H1 (cell line): Measurements from ENCODE around the gene HPN.

Source experiments
- CHD2 ChIP-seq: IDR thresholded peaks from 2 replicates; pipeline ENCODE4 v1.6.1; 2012; ENCODE audit warnings: low read length, improper control_type of control experiment
- CTCF ChIP-seq, 3 experiments: IDR thresholded peaks; 1 replicate in 2 of 3; 2 replicates in 1 of 3; pipeline versions ENCODE4 v1.5.1 to v1.6.1; 2011; ENCODE audit warnings: low read length in 3 of 3, mild to moderate bottlenecking in 3 of 3, inconsistent platforms in 2 of 3, low read depth in 1 of 3, moderate library complexity in 1 of 3; ENCODE audit not compliant: insufficient read depth in 1 of 3; ENCODE audit errors: control extremely low read depth in 1 of 3
- HDAC2 ChIP-seq, 2 experiments: fragments of 300-600 bp in 1 of 2; sonication (generic) in 1 of 2; IDR thresholded peaks; 2 replicates each; pipeline ENCODE4 v1.6.1; 2011 to 2012; ENCODE audit warnings: low read depth in 2 of 2, low read length in 2 of 2, mild to moderate bottlenecking in 2 of 2, moderate library complexity in 2 of 2, borderline replicate concordance in 1 of 2, inconsistent platforms in 1 of 2
- HDAC6 ChIP-seq: IDR thresholded peaks from one replicate; pipeline ENCODE4 v1.7.1; 2012; ENCODE audit warnings: low read depth, mild to moderate bottlenecking, inconsistent platforms, low read length, moderate library complexity
- JUN ChIP-seq: IDR thresholded peaks from 2 replicates; pipeline ENCODE4 v1.6.1; 2011; ENCODE audit warnings: low read depth, mild to moderate bottlenecking, improper control_type of control experiment, low read length
- NRF1 ChIP-seq: IDR thresholded peaks from 2 replicates; pipeline ENCODE4 v1.6.1; 2011; ENCODE audit warnings: mild to moderate bottlenecking, low read depth, low read length, improper control_type of control experiment
- POLR2A ChIP-seq, 2 experiments: IDR thresholded peaks; 1 replicate in 1 of 2; 2 replicates in 1 of 2; pipeline ENCODE4 v1.6.1; 2011; ENCODE audit warnings: low read depth in 2 of 2, low read length in 2 of 2, mild to moderate bottlenecking in 2 of 2; ENCODE audit errors: control extremely low read depth in 1 of 2
- POLR2AphosphoS5 ChIP-seq: IDR thresholded peaks from 2 replicates; pipeline ENCODE4 v1.6.1; 2011; ENCODE audit warnings: low read depth, low read length
- RBBP5 ChIP-seq: IDR thresholded peaks from 2 replicates; pipeline ENCODE4 v1.7.1; 2012; ENCODE audit warnings: low read depth, mild to moderate bottlenecking, inconsistent platforms, low read length, moderate library complexity, borderline replicate concordance
- TCF12 ChIP-seq: IDR thresholded peaks from 2 replicates; pipeline ENCODE4 v1.6.1; 2011; ENCODE audit warnings: low read depth, mild to moderate bottlenecking, low read length
- TF ChIP-seq, protein P1 (sequence below): IDR thresholded peaks from 2 replicates; pipeline ENCODE4 v1.6.1; 2011; ENCODE audit warnings: low read length, improper control_type of control experiment

DNA sequence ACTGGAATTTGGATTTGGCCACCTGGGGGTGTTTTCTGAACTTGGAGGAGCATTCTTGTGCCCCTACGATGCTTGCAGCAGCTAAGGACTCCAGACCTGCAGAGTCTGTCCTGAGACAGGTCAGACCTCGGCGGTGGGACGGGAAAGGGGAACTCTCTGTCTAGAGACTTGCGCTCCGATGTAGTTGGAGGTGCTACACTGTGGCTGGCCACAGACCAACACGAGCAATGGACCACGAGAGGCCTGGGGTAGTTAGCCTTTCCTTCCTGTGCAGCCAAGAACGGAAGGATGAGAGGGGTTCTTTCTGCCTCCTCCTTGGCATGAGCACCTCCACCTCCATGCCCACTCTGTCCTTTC lies 47.3 kb upstream of the HPN start:
- TF ChIP-seq NRF1, result no peak
- no peak for TF ChIP-seq CTCF (IDR thresholded peaks at IDR 0.05; ENCODE audit: control extremely low read depth in 1 of 3, insufficient read depth in 1 of 3, low read depth in 1 of 3, low read length in 3 of 3)
- no peak for TF ChIP-seq POLR2AphosphoS5
- TF ChIP-seq RBBP5, result no peak
- no peak for TF ChIP-seq POLR2A (IDR thresholded peaks at IDR 0.05; ENCODE audit: control extremely low read depth in 1 of 2, low read depth in 2 of 2, low read length in 2 of 2)
- no peak for TF ChIP-seq CHD2
- no peak for TF ChIP-seq JUN
- TF ChIP-seq TCF12, result no peak
- no peak for TF ChIP-seq HDAC6
- TF ChIP-seq HDAC2 (IDR thresholded peaks at IDR 0.05; ENCODE audit: borderline replicate concordance in 1 of 2, low read depth in 2 of 2, low read length in 2 of 2), result no peak
- TF ChIP-seq, protein P1, sequence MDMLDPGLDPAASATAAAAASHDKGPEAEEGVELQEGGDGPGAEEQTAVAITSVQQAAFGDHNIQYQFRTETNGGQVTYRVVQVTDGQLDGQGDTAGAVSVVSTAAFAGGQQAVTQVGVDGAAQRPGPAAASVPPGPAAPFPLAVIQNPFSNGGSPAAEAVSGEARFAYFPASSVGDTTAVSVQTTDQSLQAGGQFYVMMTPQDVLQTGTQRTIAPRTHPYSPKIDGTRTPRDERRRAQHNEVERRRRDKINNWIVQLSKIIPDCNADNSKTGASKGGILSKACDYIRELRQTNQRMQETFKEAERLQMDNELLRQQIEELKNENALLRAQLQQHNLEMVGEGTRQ, result no peak
